GM12891 (cell line): ENCODE measurements around the gene MAP7D3.

Source experiments
- DNase-seq: peaks from one replicate; pipeline ENCODE4 v3.0.0; 2011; ENCODE audit warnings: low spot score; ENCODE audit not compliant: insufficient read length
- FAIRE-seq: peaks from 2 replicates; lab custom pipeline; 2011; peaks lifted over from hg19 to GRCh38; lab: Jason Lieb, UNC
- PAX5 ChIP-seq: IDR thresholded peaks from 2 replicates; pipeline ENCODE4 v1.6.1; 2011; ENCODE audit warnings: low read length, moderate library complexity, mild to moderate bottlenecking; ENCODE audit not compliant: insufficient read depth, severe bottlenecking
- POLR2A ChIP-seq: IDR thresholded peaks from 2 replicates; pipeline ENCODE4 v1.6.1; 2011; ENCODE audit warnings: low read depth, low read length, control low read depth
- POLR2AphosphoS5 ChIP-seq: IDR thresholded peaks from 2 replicates; pipeline ENCODE4 v1.6.1; 2011; ENCODE audit warnings: low read depth, low read length, control low read depth
- POU2F2 ChIP-seq: IDR thresholded peaks from 2 replicates; pipeline ENCODE4 v1.6.1; 2011; ENCODE audit warnings: low read depth, mild to moderate bottlenecking, control low read depth, low read length, moderate library complexity
- SPI1 ChIP-seq: IDR thresholded peaks from 2 replicates; pipeline ENCODE4 v1.6.1; 2011; ENCODE audit warnings: low read depth, low read length, control low read depth
- TAF1 ChIP-seq: IDR thresholded peaks from 2 replicates; pipeline ENCODE4 v1.6.1; 2011; ENCODE audit warnings: low read depth, low read length, control low read depth

The MAP7D3 gene

DNA sequence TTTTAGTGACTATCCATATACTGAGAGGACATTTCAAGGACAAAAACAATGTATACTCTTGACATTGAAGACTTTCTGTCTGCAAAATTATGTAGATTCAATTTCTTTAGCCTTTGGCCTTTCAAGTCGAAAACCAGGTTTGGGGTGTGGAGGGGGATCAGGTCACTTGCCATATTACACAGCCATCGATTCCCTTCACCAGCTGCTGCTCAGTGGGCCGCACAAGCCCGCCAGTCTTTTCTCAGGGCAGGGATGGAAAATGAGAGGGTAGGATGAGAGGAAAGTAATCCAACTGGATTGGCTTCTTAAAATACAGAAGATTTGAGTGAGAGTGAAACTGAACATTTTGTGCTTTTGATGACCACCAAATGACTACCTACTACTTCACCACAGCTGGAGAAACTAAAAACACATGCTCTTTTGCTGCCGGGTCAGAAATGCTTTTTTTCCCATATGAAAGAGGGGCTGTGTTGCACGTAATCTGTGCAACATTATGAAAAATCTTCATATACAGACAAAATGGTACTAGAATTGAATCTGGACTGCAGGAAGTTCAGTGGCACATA lies 52.4 kb downstream of the MAP7D3 start:
- DNase-seq = no peak
- TF ChIP-seq SPI1 (no peak), TAF1 (no peak), POLR2AphosphoS5 (no peak), POU2F2 (no peak), POLR2A (no peak), PAX5 (no peak)
- FAIRE-seq = no peak

DNA sequence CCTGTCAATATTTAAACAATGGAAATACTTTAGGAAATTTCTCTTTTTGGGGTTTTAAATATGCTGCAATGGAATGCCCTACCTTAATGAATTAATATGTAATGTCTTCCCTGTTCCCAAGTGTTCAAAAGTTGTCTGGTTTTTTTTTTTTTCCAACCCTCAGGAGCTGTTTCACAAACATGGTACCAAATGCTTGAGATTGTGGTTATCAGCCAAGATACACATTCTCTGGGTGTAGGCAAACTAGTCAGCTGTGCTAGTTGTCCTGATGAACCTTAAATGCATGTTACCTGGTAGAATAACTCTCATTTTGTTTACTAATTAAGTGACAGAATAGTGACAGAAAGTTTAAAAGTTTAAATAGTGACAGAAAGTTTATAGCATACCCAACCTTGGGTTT lies 53.2 kb downstream of the MAP7D3 start:
- DNase-seq (no peak), FAIRE-seq (no peak)
- TF ChIP-seq POLR2A = no peak
- TF ChIP-seq POU2F2 = no peak
- no peak for TF ChIP-seq TAF1
- TF ChIP-seq POLR2AphosphoS5 = no peak
- no peak for TF ChIP-seq SPI1
- TF ChIP-seq PAX5 = no peak

DNA sequence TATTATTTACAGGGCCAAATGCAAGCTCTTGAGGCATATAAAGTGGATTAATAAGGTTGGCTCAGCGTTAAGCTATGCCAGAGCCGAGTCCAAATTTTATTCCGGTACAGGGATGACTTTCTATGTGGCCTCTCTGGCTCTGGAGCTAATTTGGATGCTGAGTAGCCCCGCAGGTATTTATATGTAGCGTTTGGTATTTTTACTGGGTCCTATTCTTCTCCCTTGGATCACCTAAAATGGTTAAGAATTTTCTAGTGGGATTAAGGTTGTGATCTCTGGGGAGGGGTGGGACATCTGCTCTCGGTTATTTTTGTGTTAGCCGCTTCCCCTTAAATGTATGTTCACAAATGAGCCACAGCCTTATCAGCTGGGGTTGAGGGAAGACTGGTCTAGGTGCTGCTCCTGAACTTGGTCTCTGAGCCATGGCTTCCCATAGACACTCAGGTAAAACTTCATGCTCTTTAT lies 54.5 kb downstream of the MAP7D3 start:
- TF ChIP-seq TAF1 = no peak
- TF ChIP-seq PAX5 = no peak
- no peak for TF ChIP-seq POU2F2
- TF ChIP-seq POLR2A = no peak
- no peak for TF ChIP-seq SPI1
- TF ChIP-seq POLR2AphosphoS5 = no peak
- DNase-seq (no peak), FAIRE-seq (no peak)

DNA sequence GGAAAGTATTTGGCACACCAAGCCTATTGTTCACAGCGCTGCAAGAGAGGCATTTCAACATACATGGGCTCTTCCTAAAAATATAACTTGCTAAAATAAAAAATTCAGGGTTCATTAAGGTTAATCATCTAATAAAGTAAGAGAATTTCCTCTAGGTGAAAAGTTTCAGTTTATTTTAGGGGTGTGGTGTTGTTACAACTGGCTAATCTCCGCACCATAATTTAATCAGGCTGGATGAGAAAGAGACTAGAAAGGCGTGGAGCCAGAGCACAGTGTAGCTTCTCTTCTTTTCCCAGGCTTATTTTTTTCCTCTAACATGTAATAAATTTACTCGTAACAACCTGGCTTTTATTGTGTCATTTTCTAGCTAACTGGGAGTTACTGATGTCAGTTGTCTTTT lies 56.0 kb downstream of the MAP7D3 start:
- FAIRE-seq = no peak
- no peak for DNase-seq
- TF ChIP-seq PAX5 = no peak
- TF ChIP-seq TAF1 = no peak
- TF ChIP-seq POLR2AphosphoS5 = no peak
- TF ChIP-seq POLR2A = no peak
- TF ChIP-seq POU2F2 = no peak
- TF ChIP-seq SPI1 = no peak

DNA sequence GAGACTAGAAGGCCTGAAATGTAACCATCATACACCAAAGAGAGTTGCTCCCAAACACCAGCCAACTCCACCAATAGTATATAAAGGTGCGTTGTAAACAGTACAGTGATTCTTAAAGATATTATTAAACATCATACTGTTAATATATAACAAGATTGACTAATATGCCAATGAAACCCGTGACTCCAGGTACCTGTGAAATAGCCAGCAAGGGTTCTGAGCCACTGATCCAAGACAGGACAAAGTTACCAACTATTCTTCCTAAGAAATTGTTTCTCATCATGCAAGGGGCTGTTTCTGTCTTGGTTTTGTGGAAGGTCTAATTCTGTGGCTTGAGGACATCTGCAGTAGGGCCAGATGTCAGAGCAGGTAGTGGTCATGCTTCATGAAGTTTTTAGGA lies 56.7 kb downstream of the MAP7D3 start:
- DNase-seq = no peak
- no peak for FAIRE-seq
- TF ChIP-seq POLR2AphosphoS5 = no peak
- TF ChIP-seq SPI1 = no peak
- no peak for TF ChIP-seq TAF1
- no peak for TF ChIP-seq POU2F2
- TF ChIP-seq PAX5 = no peak
- no peak for TF ChIP-seq POLR2A

DNA sequence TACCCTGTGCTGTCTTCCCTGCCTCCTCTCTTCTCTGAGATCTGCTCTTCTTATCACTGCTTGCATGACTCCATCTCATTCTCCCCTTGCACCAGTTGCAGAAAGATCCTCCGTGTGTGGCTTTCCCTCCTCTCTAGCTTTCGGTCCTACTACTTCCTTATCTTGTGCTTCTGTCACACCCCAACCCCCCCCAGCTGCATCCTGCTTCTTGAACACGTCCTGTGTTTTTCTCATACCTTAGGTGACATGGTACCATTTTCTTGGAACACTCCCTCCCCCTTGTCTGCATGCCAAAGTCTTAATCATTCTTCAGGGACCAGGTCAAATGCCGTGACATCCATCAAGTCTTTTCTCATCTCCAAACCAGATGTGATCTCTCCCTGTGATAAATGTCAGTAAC lies 57.4 kb downstream of the MAP7D3 start:
- TF ChIP-seq POLR2A (no peak), PAX5 (no peak), SPI1 (no peak), TAF1 (no peak), POU2F2 (no peak), POLR2AphosphoS5 (no peak)
- DNase-seq (no peak), FAIRE-seq (peak; percentile 83)

DNA sequence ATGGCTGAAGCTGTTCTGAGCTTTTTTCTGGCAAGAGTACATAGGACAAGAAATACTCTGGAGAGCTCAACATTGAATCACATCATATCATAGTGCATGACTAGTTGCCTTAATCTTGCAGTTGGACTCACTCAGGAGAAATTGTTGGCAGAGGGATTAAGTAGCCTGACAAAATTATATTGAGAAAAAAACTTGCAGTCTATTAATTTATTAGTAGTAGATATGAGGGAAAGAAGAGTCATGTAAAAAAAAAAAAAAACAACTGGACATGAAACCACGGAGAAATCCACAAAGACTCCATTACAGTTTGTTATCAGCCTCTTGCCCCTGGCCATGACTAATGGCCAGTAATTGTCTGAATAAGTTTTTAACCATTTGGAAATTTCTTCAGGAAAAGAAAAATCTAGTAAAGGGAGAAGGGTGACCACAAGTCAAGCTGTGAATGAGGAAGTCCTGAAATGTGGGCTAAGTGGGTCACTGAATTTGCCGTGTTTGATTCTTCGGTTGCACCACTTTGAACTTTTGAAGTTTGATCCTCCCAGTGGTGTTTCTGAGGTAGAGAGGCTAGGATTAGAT lies 58.3 kb downstream of the MAP7D3 start:
- TF ChIP-seq POLR2AphosphoS5 (no peak), PAX5 (no peak), SPI1 (peak; percentile 38; the same call in 1 of the 2 replicates), POU2F2 (no peak), TAF1 (no peak), POLR2A (no peak)
- FAIRE-seq = no peak
- DNase-seq = no peak

DNA sequence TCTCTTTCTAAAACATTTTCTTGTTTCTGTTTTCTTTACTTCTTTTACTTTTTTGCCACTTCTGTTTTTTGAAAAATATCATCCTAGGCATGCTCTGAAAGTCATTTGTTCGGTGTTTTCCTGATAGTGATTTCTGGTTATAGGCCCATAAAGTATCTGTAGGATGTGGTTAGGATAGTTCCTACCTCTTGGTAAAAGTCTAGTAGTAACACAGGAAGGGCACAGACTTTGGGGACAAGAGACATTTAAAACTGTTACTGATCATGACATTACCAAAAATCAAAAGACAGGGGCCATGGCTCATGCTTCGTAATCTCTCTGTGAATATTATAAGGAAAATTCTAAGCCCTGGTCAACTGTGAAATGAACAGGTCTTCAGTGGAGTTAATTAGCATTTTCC lies 59.1 kb downstream of the MAP7D3 start:
- DNase-seq = no peak
- TF ChIP-seq POLR2A (no peak), POU2F2 (no peak), PAX5 (no peak), SPI1 (no peak), POLR2AphosphoS5 (no peak), TAF1 (no peak)
- no peak for FAIRE-seq

DNA sequence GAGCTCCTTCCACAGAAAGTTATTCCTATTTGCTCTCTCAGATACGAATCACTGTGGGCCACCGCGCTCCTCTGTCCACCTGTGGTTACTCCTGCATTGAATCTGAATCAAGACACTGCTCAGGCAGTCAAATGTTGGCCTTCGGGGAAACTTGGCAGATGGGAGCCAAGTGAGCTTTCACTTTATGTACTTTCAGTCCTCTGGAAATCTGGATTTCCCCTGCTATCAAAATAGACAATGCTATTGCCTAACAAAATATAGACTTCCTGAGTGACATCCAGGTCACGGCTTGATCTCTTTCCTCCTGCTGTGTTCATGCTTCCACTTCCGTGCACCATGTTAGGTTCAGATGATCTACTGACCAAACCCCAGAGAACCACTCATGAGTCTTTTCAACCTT lies 60.0 kb downstream of the MAP7D3 start:
- FAIRE-seq = no peak
- no peak for DNase-seq
- TF ChIP-seq POU2F2 (no peak), SPI1 (no peak), POLR2A (no peak), PAX5 (no peak), POLR2AphosphoS5 (no peak)
